ENCODE data around the gene TRAPPC11. TPM values are rescaled to one million over a fixed set of nuclear protein-coding genes. Genes with fewer than 3 reads are reported as not detected.
"Not testable (repeated sequence)": the region's sequence is repeated elsewhere in the genome, so short reads cannot be mapped to it uniquely, and the experiment has no call there.

Gene TRAPPC11
- total and polyA plus RNA-seq, 2 donors (not counting 1 experiment from before 2014, with no cell fraction given) = 36.4 to 46.6 TPM

DNA sequence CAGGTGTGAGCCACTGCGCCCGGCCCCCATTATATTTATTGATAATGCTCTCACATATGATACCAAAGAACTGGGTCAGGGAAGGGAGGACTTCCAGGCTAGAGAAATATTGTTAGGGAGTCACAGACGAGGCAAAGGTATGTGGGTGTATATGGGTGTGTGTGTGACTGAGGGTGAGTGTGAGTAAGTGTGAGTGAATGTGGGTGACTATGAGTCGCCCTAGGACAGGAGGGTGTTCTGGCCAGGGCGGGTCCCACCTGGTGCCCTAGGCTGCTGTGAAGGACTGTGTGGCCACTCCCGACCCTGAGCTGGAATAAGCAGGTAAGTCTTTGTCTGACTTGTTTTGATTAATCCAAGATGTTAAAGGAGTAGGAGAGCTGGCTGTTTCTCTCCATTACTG is 34.5 kb upstream of the TRAPPC11 start:
- no peak overlapping the region for H3K9ac ChIP-seq (ENCODE audit: insufficient read depth, low read length)
- no peak for DNase-seq (ENCODE audit: low read depth in 2 of 2)

DNA sequence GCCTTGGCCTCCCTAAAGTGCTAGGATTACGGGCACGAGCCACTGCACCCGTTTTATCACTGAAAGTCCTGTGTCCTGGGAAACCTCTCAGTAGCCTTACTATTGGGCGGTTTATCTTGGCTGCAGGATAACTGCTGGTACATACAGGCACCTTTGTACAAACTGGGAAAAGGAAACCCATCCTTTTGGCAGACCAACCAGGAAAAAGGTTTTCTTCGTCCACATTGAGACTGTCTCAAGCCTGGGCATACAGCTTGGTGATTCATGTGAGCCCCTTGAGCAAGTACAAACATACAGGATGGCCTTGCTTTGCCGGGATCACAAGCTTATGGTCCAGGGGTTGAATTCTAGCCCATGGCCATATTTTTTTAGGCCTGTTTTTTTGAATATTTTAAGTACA is 32.9 kb upstream of the TRAPPC11 start:
- H3K9ac ChIP-seq (ENCODE audit: insufficient read depth, low read length) = no peak overlapping the region
- no peaks in the 10 kb centered on the region for H3K79me2 ChIP-seq (ENCODE audit: control insufficient read depth, insufficient read depth, low read length)
- H3K4me1 ChIP-seq (ENCODE audit: control insufficient read depth, extremely low read depth, insufficient read depth, low read length) = no peaks in the 10 kb centered on the region
- H2AFZ ChIP-seq (ENCODE audit: low read length) = no peak overlapping the region
- no peak overlapping the region for H3K4me3 ChIP-seq (replicated peaks in 1 of 4; ENCODE audit: control extremely low read depth in 1 of 4, insufficient read depth in 1 of 4, low read depth in 3 of 4, low read length in 4 of 4)
- no peaks in the 10 kb centered on the region for H3K27me3 ChIP-seq (ENCODE audit: control insufficient read depth, insufficient read depth, low read length)
- no peaks in the 10 kb centered on the region for H4K20me1 ChIP-seq (ENCODE audit: control insufficient read depth, extremely low read depth, insufficient read depth, low read length)
- H3K9me3 ChIP-seq (ENCODE audit: control insufficient read depth, insufficient read depth, low read depth, low read length) = no peaks in the 10 kb centered on the region
- DNase-seq (ENCODE audit: low read depth in 2 of 2) = no peak
- H3K4me2 ChIP-seq (ENCODE audit: extremely low read depth, insufficient read depth, low read length) = no peak overlapping the region
- no peaks in the 10 kb centered on the region for H3K36me3 ChIP-seq (ENCODE audit: control insufficient read depth, insufficient read depth, low read length)
- H3K27ac ChIP-seq (ENCODE audit: insufficient read depth, low read length) = no peak overlapping the region
- TF ChIP-seq EZH2 (IDR thresholded peaks at IDR 0.05; ENCODE audit: low read length, missing control alignments) = no peak
- TF ChIP-seq, protein P1, sequence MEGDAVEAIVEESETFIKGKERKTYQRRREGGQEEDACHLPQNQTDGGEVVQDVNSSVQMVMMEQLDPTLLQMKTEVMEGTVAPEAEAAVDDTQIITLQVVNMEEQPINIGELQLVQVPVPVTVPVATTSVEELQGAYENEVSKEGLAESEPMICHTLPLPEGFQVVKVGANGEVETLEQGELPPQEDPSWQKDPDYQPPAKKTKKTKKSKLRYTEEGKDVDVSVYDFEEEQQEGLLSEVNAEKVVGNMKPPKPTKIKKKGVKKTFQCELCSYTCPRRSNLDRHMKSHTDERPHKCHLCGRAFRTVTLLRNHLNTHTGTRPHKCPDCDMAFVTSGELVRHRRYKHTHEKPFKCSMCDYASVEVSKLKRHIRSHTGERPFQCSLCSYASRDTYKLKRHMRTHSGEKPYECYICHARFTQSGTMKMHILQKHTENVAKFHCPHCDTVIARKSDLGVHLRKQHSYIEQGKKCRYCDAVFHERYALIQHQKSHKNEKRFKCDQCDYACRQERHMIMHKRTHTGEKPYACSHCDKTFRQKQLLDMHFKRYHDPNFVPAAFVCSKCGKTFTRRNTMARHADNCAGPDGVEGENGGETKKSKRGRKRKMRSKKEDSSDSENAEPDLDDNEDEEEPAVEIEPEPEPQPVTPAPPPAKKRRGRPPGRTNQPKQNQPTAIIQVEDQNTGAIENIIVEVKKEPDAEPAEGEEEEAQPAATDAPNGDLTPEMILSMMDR (conservative IDR thresholded peaks at IDR 0.05 in 1 of 2, IDR thresholded peaks at IDR 0.05 in 1 of 2; ENCODE audit: low read depth in 1 of 2, low read length in 2 of 2) = no peak

More for the DNA sequence above, 34.5 kb upstream of the TRAPPC11 start:
- no peaks in the 10 kb centered on the region for H3K9me3 ChIP-seq (ENCODE audit: control insufficient read depth, insufficient read depth, low read depth, low read length)
- no peaks in the 10 kb centered on the region for H3K27me3 ChIP-seq (ENCODE audit: control insufficient read depth, insufficient read depth, low read length)
- no peaks in the 10 kb centered on the region for H3K4me1 ChIP-seq (ENCODE audit: control insufficient read depth, extremely low read depth, insufficient read depth, low read length)
- no peaks in the 10 kb centered on the region for H4K20me1 ChIP-seq (ENCODE audit: control insufficient read depth, extremely low read depth, insufficient read depth, low read length)
- H3K79me2 ChIP-seq (ENCODE audit: control insufficient read depth, insufficient read depth, low read length) = no peaks in the 10 kb centered on the region
- no peak overlapping the region for H3K27ac ChIP-seq (ENCODE audit: insufficient read depth, low read length)
- no peak overlapping the region for H3K4me2 ChIP-seq (ENCODE audit: extremely low read depth, insufficient read depth, low read length)
- no peak overlapping the region for H3K4me3 ChIP-seq (replicated peaks in 1 of 4; ENCODE audit: control extremely low read depth in 1 of 4, insufficient read depth in 1 of 4, low read depth in 3 of 4, low read length in 4 of 4)
- no peaks in the 10 kb centered on the region for H3K36me3 ChIP-seq (ENCODE audit: control insufficient read depth, insufficient read depth, low read length)
- H2AFZ ChIP-seq (ENCODE audit: low read length) = no peak overlapping the region
- TF ChIP-seq, protein P1 (conservative IDR thresholded peaks at IDR 0.05 in 1 of 2, IDR thresholded peaks at IDR 0.05 in 1 of 2; ENCODE audit: low read depth in 1 of 2, low read length in 2 of 2) = no peak
- no peak for TF ChIP-seq EZH2 (IDR thresholded peaks at IDR 0.05; ENCODE audit: low read length, missing control alignments)

DNA sequence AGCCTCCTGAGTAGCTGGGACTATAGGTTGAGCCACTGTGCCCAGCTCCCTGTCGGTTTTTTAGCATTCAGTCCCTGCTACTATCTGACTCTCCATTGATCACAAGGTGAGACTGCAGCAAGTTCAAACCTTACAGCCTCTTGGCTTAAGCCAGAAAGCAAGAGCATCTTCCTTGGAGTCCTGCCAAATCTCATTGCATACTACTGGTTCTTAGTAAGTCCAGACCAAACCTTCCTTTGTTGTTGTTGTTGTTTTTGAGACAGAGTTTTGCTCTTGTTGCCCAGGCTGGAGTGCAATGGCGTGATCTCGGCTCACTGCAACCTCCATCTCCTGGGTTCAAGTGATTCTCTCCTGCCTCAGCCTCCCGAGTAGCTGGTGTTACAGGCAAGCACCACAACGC is 31.8 kb upstream of the TRAPPC11 start:
- H3K9me3 ChIP-seq (ENCODE audit: control insufficient read depth, insufficient read depth, low read depth, low read length); H4K20me1 ChIP-seq (ENCODE audit: control insufficient read depth, extremely low read depth, insufficient read depth, low read length); H3K27ac ChIP-seq (ENCODE audit: insufficient read depth, low read length); DNase-seq (ENCODE audit: low read depth in 2 of 2); H3K27me3 ChIP-seq (ENCODE audit: control insufficient read depth, insufficient read depth, low read length); H3K4me1 ChIP-seq (ENCODE audit: control insufficient read depth, extremely low read depth, insufficient read depth, low read length); H3K4me3 ChIP-seq (replicated peaks in 1 of 4; ENCODE audit: control extremely low read depth in 1 of 4, insufficient read depth in 1 of 4, low read depth in 3 of 4, low read length in 4 of 4); H3K36me3 ChIP-seq (ENCODE audit: control insufficient read depth, insufficient read depth, low read length); H3K79me2 ChIP-seq (ENCODE audit: control insufficient read depth, insufficient read depth, low read length); H3K9ac ChIP-seq (ENCODE audit: insufficient read depth, low read length); H2AFZ ChIP-seq (ENCODE audit: low read length); H3K4me2 ChIP-seq (ENCODE audit: extremely low read depth, insufficient read depth, low read length): not testable (repeated sequence)

Measured in fibroblast of lung (primary cell).